K562 (cell line): ENCODE results near the gene LHPP.

Experiments
- HDAC8 ChIP-seq: fragments of 450-650 bp; IDR thresholded peaks from 2 replicates; pipeline ENCODE4 v1.6.1; 2016; ENCODE audit warnings: mild to moderate bottlenecking, missing genetic modification characterization, moderate library complexity, missing compliant biosample characterization
- MEF2A ChIP-seq: IDR thresholded peaks from 2 replicates; pipeline ENCODE4 v1.6.1; 2011; ENCODE audit warnings: low read depth, mild to moderate bottlenecking, low read length, moderate library complexity; ENCODE audit not compliant: control insufficient read depth
- ZEB2 ChIP-seq: fragments of 450-650 bp; IDR thresholded peaks from 2 replicates; pipeline ENCODE4 v1.6.1; 2016
- TF ChIP-seq, protein P1 (sequence below): fragments of 450-650 bp; IDR thresholded peaks from 2 replicates; pipeline ENCODE4 v1.6.1; 2016
- TF ChIP-seq, protein P2 (sequence below): IDR thresholded peaks from 2 replicates; pipeline ENCODE4 v1.6.1; 2011; ENCODE audit not compliant: insufficient read length; ENCODE audit errors: extremely low read depth

DNA sequence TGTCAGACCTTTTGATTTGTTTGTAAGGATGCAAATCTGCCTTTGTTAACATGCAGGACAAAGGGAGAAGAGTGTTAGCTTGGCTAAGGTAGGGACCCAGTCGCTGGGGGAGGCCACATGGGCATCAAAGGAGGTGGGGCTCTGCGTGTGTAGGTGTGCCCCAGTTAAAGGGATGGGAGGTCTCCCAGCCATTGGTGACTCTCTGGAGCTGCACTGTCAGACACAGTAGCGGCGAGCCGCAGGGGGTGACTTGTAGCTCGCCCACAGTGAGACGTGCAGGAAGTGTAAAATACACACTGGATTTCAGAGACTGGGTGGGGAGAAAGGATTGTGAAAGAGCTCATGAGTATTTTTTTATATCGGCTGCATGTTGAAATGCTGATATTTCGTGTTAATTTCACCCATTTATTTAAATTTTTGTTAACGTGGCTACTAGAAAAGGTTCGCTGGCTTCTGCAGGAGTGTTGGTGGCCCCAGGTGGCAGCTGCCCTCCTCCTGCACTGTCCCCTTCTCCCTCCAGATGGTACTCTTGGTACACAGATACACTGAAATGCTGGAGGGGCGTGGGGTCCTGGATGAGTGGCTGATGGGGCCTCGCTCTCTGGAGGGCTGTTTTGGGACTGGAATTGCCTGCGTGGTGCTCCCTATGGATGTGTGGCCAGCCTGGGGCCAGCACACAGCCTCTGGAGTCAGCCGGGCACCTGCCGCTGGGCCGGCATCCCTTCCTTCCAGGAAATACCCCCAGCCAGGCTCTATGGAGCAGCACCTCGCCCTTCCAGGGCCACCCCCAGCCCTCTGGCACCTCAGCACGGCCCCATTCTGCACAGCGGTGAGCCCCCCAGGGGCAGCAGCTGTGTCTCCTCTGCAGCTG is 59.2 kb downstream of the LHPP start:
- TF ChIP-seq, protein P1, sequence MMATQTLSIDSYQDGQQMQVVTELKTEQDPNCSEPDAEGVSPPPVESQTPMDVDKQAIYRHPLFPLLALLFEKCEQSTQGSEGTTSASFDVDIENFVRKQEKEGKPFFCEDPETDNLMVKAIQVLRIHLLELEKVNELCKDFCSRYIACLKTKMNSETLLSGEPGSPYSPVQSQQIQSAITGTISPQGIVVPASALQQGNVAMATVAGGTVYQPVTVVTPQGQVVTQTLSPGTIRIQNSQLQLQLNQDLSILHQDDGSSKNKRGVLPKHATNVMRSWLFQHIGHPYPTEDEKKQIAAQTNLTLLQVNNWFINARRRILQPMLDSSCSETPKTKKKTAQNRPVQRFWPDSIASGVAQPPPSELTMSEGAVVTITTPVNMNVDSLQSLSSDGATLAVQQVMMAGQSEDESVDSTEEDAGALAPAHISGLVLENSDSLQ, result no peak
- TF ChIP-seq, protein P2, sequence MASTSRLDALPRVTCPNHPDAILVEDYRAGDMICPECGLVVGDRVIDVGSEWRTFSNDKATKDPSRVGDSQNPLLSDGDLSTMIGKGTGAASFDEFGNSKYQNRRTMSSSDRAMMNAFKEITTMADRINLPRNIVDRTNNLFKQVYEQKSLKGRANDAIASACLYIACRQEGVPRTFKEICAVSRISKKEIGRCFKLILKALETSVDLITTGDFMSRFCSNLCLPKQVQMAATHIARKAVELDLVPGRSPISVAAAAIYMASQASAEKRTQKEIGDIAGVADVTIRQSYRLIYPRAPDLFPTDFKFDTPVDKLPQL, result no peak
- no peak for TF ChIP-seq ZEB2
- no peak for TF ChIP-seq MEF2A
- no peak for TF ChIP-seq HDAC8
